GM19240 (cell line): ENCODE results near the gene NRIP1.
"Not testable (repeated sequence)": the region's sequence is repeated elsewhere in the genome, so short reads cannot be mapped to it uniquely, and the experiment has no call there.

Source experiments
- DNase-seq: peaks from one replicate; pipeline ENCODE4 v3.0.0; 2011; ENCODE audit warnings: low spot score; ENCODE audit not compliant: insufficient read length

The NRIP1 gene

DNA sequence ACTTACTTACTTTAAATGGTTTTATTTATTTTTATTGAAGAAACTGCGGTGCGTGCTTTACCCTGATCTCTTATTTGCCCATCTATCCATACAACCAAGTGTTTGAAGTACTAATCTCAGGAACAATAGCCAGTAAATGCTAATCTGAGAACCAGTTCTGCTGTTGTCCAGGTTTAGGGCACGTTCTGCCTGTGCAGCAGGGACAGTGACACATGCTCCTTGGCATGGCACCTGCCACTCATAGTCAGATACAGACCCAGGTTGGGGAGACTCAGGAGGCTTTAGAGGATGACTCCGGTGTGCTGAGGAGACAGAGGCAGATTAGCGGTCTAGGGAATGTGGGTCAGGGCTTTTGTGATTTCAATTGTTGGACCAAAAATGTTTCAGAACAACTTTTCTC is 83.6 kb downstream of the NRIP1 start:
- DNase-seq, result no peak

DNA sequence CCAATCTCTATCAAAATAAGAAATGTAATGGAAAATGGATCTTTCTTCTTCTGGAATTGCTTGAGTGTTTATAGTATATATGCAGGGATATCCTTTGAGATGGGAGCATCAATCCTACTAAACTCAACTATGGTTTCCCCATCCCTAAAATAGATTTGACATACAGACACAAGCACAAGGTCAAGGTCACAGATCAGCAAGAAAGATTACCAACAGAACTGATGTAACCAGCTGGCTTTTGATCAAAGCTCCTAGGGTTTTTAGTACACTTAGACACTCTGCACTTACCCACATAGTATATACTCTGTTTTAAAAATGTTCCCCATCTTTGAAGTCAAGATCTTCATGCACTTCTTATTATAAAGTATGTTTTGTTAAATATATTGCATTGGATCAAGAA is 85.5 kb downstream of the NRIP1 start:
- no peak for DNase-seq

DNA sequence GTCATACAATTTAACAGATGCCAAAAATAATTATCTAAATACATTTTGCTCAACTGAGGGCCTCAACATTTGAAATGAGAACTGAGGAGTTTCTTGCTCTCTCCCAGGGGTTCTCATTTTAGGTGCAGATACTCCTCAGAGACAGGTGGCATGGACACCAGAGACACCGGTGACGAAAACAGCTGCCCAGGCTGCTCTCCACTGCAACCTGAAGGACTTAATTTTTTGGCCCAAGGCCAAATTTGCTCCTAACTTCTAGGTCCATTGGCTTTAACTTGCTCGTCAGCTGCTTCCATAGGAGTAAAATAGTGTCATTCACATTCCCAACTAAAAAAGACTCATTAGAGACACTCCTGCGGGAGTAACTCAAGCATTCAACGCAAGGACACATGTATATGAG is 87.0 kb downstream of the NRIP1 start:
- DNase-seq, result no peak

DNA sequence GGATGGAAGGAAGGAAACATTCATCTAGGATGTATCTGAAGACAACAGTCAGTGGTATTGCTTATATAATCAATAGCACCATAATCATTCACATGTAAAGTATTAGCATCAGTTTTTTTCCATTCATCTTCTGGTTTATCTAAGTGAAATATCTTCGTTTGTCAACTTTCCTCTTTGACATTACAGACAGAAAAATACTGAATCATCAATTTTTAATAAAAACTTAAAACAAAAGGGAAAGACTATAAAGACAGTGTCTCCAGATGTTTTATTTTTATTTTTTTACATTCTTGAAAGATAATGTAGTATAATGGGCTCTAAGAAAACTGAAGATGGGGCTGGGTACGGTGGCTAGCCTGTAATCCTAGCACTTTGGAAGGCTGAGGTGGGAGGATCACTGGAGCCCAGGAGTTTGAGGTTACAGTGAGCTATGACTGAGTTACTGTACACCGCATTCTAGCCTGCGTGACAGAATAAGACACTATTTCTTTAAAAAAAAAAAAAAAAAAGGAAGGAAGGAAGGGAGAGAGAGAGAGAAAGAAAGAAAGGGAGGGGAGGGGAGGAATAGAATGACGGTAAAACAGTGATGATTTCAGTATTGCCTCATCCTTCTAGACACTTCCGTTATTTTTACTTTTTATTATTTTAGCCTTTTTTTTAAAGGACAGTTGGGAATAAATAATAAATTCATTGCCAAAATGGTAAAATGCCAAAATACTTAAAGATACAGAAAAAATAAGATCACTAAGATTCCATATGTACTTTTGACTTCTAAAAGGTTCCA is 89.5 kb downstream of the NRIP1 start:
- no peak for DNase-seq

DNA sequence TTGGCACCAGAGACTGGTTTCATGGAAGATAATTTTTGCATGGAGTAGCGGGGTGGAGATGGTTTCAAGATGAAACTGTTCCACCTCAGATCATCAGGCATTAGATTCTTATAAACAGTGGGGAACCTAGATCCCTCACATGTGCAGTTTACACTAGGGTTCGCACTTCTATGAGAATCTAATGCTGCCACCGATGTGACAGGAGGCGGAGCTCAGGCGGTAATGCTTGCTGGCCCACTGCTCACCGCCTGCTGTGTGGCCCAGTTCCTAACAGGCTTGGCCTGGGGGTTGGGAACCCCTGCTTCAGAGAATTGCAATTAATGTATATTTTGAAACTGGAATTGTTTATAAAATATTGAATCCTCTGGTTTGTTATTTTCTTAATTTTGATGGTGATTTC is 92.1 kb downstream of the NRIP1 start:
- DNase-seq, result no peak

DNA sequence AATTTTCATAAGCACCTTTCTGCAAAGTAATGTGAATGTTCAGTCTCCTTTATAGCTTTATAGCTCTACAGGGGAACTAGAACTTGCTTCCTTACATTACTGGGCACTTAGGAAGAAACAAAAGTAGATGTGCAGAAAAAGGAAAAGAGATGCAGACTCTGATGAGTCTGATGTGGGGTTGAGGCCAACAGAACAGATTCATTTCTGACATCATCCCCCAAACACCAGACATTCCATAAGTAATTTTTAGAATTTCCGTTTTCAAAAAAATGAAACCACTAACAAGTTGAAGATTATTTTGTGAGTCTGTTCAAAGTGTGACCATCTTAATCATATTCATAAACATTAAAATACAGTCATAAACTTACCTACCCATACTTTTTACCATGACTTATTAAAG is 96.0 kb downstream of the NRIP1 start:
- DNase-seq, result no peak

DNA sequence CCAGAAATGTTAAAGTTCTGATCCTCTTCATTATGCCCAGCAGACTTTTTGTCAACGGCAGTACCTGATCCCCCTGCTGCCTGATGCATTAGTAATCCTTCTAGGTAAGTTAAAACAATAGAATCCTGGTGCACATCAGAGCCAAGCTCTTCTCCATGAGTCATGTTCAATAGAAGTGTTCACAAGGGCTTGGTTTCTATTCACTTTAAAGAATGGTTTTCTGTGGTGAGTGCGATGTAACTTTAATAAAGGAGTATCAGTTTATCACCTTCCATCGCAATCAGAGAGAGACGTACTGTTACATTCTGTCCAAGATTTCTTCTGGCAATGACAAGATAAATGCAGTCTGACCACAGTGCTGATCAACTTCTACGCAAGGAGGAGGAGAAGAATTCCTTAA is 96.8 kb downstream of the NRIP1 start:
- no peak for DNase-seq

DNA sequence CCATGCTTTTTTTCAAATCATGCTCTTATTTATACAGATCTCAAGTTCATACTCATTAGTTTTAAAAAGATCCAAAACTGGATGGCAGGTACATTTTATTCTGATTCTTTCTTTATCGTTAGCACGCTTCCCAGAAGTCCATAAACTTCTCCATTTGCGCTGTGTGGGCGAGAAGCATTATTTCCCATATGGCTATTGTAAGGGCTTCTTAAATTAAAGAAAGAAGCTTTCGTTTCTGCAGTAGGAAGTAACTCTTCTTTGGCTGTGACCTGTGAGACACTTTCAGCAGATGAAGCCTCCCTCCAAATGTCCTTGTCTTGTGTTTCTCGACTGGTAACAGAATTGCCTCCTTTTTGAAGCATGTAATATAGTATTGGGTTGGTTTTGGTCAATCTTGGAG is 100.2 kb downstream of the NRIP1 start:
- no peak for DNase-seq

DNA sequence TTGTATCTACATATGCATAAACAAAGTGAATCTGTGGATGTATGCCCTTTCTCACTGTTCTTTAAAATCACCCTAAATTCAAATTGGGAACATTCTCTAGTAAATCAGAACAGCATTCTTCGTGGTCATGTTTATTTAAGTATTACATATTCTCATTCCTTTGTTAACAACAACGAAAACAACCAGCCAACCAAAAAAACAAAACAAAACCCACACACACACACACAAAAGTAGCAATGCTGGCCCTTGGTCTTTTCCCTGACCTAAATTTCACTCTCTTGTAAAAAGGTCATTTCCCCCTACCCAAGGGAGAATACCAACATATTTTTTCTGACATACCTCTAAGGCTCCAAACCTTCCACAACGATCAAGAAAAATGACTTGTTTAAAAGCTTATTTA is 102.6 kb downstream of the NRIP1 start:
- no peak for DNase-seq

DNA sequence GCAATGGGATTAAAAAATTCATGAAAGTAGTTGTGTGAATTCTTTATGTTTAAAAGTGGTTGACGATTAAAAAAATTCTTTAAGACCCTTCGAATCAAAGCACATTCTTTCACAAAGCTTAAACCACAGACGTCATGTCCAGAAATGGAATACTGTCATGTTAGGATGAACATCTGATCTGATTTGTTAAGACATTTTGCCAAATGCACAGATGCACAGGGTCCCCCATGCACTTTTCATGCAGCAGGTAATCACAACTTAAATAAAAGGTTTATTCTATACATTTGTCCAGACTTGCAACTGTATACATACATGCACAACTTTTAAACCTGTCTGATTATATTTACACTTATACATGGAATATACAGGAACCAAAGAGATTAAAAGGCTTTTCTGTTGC is 103.3 kb downstream of the NRIP1 start:
- no peak for DNase-seq

DNA sequence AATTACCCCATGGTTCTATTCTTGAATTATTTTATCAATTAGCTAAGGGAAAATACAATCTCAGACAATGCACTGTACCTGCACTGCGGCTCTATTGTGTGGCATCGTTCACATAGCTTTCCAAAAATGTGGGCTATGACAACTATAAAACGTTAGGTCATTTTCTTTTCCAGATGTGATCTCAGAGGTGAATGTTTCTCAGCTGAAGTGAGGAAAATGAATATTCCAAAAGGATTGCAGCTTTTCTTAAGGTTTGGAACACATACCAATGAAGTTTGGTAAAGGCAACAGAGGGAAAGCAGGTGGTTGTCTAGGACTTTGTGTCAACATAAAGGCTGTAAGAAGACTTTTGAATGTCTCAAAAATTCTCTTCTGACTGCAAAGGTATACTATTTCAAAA is 105.5 kb downstream of the NRIP1 start:
- no peak for DNase-seq

DNA sequence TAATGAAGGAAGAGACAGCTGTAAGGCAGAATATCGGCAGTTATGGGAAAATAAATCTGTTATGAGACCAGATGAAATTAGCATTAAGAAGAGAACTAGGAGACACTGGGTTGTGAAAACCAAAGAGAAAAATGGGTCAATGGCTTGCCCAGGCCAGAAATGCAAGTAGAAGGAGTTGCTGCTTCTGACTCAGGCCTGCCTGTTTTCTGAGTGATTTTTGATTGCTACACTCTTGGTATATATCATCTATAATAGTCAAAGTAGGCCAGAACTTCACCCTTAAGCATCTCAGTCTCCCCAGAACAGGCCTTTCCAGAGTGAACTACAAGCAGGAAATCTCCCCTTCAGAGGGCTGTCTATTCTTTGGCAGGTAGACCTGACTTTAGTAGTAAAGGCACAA is 107.0 kb downstream of the NRIP1 start:
- DNase-seq, result no peak

DNA sequence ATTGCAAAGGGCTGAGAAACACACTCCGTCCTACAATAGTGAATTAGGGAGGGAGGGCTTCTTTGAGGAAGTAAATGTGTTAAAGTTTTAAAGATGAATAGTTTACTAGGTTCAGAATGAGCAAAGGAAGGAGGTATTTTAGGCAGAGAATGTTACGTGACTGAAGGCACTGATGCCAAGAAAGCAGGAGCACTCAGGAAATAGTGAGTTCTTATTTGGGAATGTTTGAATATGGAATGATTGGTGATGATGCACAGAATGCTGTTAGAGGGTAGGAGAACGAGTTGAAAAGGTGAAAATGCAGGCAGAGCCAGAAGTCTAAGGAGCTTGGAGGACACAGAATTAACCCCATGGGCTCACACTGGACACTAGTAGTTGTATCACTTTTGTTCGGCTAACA is 108.0 kb downstream of the NRIP1 start:
- no peak for DNase-seq

DNA sequence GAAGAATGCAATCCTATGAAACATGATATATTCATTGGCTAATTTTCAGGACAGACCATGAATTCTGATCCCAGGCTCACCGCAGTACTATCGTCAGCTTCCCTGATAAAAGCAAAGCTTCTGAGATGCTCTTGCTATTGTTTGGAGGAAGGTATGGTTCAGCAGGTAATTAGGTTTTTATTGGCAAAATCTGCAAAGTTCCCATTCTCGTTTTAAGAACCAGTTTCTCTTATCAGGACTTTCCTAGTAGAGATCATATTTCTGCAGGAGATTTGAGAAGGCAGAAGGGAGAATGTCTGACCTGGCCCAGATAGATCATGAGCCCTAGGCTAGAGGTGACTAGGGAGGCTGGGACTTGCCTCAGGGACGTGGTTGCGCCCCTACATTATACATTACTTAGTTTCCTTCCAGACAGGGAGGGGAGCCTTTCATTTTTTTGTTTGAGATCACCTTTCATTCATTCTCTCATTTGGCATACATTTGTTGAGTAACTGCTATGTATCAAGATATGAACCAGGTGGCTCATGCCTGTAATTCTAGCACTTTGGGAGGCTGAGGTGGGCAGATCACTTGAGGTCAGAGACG is 108.8 kb downstream of the NRIP1 start:
- DNase-seq, result no peak

DNA sequence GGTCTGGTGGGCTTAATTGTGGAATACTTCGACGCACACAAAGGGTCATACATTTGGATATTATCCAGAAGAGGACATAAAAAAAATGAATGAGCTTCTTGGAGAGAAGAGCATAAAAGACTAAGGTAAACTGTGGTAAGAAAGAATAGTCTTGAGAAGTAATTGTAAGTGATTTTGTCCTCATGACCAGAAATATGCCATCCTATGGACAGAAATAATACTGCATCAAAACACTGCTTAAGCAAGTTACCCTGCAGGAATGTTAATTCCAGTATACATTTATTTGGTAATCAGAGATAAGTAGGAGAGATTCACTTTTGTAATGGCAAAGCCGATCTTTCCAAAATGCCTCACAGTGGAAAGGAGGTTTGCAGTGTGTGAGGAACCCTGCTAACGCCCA is 111.9 kb downstream of the NRIP1 start:
- no peak for DNase-seq

DNA sequence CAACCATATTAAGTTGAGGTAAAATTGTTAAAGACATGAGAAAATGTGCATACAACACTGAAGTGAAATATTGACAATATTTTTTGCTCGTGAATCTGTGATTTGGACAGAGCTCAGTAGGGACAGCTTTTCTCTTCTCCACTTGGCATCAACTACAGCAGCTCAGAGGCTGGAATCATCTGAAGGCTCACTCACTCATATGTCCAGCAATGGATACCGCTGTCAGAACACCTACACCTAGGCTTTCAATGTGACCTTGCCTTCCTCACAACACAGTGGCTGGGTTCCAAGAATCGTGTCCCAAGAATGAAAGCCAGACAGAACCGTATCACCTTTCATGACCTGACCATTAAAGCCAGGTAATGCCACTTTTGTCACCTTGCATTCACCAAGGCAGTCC is 115.2 kb downstream of the NRIP1 start:
- DNase-seq, result no peak

DNA sequence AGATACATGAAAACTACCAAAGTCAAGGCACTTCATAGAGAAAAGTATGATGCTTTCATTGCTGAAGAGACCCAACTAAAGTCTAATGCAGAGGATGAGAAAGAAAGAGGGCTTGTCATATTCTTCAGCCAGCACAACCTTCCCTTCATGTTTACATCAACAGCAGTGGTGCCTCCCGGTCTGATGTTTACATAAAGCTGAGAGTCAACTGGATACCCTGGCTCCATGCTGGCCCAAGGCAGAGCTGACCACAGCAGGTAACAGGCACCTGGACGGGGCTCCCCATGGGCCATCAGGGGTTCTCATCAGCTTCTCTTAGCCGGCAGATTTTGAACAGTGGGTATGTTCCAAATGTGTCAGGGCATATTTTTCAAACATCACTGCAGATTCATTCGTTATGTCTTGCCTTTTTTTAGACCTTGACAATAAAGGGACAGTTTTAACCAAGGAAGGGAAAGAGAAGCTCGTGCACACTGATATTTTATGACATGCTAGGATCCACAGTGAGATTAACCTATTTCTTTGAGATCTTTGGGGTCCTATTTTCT is 117.1 kb downstream of the NRIP1 start:
- no peak for DNase-seq

DNA sequence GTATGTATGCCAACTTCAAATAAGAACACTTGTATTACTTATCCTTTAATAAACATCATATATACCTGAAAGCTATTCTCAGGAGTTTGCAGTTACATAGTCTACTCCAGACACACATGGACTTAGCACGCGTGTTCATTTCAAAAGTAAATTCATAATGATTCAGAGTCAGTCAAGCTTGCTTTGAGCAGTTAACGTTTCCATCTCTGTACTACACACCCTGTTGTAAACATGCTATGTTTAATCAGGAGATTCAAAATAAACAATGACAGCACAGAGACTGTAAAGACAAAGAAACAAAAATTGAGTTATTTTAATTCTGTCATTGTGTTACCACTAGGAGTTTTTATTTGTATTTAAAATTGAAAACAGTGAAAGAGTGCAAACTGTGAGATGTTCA is 119.6 kb downstream of the NRIP1 start:
- DNase-seq, result no peak

DNA sequence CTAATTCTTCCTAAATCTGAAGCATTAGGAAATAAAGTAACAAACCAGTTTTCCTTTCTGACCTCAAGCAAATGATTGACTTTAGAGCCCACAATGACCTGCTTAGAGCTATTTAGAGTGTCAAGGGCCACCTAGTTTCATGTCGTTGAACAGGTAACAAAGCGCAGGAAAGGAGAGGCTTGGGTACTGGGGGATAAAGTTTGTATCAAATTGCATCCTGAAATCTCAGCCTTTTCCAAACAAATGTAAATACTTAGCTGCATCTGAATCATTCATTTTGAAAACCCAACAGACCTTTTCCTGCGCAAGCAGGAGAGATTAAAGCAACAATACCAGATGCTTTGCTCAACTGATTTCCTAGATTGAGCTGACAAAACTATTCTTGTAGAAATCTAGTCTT is 121.2 kb downstream of the NRIP1 start:
- DNase-seq, result no peak

DNA sequence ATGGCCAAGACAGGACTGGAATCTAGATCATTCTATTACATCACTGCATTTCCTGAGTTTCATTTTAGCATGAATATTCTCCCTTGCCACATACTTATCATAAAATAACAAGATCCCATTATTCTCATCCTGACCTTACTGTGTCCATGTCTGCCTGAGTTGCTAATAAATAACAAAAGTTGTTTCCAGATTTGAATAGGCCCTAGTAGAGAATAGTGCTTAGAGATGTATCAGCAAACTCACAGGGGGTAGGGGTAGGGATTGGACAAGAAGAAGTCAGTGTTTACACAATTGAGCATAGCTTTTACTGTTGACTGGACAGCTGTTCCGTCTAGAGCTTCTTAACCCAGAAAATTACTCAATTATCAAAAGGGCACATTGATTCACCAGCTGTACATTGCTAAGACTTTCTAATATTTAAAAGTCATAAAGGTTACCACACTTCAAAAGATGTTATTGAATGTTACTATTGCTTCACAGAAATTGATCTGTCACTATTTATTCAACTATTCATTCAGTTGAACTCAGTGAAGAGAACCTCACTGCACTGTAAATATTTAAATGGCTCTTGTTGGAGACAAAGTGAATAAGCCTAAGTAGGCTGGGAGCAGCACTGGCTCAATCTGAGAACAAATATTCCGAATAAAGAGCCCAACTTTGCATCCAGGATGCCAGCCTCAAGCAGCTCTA is 121.9 kb downstream of the NRIP1 start:
- no peak for DNase-seq

DNA sequence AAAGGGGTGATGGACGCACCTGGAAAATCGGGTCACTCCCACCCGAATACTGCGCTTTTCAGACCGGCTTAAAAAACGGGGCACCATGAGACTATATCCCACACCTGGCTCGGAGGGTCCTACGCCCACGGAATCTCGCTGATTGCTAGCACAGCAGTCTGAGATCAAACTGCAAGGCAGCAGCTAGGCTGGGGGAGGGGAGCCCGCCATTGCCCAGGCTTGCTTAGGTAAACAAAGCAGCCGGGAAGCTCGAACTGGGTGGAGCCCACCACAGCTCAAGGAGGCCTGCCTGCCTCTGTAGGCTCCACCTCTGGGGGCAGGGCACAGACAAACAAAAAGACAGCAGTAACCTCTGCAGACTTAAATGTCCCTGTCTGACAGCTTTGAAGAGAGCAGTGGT is 137.5 kb downstream of the NRIP1 start:
- DNase-seq, result not testable (repeated sequence)

DNA sequence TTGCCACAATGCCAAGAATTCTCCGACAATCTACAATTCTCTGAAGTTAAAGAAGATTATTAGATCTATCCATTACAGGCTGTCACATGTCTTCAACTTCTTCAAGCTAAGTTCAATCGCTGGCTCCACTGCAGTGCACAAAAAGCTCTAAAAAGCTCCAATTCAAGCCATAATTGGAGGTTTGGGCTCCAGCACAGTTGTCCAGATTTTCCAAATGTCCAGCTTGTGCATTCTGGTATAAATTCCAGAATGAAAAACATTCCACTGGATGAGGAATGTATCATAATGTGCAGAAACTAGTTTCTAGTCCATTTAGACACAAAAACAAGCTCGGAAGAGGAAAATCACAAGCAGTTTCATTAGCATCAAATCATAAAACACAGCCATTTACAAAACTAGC is 138.6 kb downstream of the NRIP1 start:
- DNase-seq, result no peak

DNA sequence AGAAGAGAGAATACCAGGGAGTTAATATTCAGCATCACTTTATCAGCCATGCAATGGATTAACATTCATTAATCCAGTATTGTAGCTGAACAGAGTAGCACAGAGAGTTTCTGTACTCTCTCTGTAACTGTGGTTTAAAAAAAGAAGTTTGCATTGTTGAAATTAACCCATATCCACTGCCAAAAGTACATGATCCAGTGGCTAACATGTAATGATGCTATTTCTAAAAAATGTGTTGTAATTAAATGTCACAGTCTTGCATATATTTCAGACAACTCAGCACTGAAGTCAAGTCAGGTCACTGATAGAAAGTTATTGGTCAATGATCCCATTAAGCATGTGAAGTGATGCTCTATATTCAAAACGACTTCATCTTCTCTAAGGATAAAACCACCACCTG is 141.3 kb downstream of the NRIP1 start:
- no peak for DNase-seq
